Small intestine (tissue), 7 donors: ENCODE measurements around the gene CSNK1A1. TPM values are rescaled to one million over a fixed set of nuclear protein-coding genes. Genes with fewer than 3 reads are reported as not detected.
"Not testable (repeated sequence)": the region's sequence is repeated elsewhere in the genome, so short reads cannot be mapped to it uniquely, and the experiment has no call there.

Experiments used
- DNase-seq, 2 donors: peaks; one replicate each; pipeline versions ENCODE4 v3.0.0 to v3.0.0-alpha.2; 2013
- FAIRE-seq: peaks from 2 replicates; lab custom pipeline; 2012; peaks lifted over from hg19 to GRCh38; lab: Jason Lieb, UNC
- H3K27ac ChIP-seq, 3 donors: one replicate each; pipeline ENCODE4 v1.5.1; 2013; ENCODE audit warnings: low read length in 2 of 3, mild to moderate bottlenecking in 2 of 3, control low read depth in 1 of 3, inconsistent platforms in 1 of 3, low read depth in 1 of 3, moderate library complexity in 1 of 3
- H3K27me3 ChIP-seq, 3 donors: one replicate each; pipeline ENCODE4 v1.6.1; 2013; ENCODE audit warnings: low read length in 3 of 3, inconsistent platforms in 1 of 3; ENCODE audit not compliant: control insufficient read depth in 3 of 3, insufficient read depth in 3 of 3
- H3K36me3 ChIP-seq, 3 donors: one replicate each; pipeline ENCODE4 v1.6.1; 2013; ENCODE audit warnings: low read length in 3 of 3, inconsistent platforms in 1 of 3, low read depth in 1 of 3, mild to moderate bottlenecking in 1 of 3, moderate library complexity in 1 of 3; ENCODE audit not compliant: control insufficient read depth in 3 of 3, insufficient read depth in 2 of 3
- H3K4me1 ChIP-seq, 3 donors: one replicate each; pipeline ENCODE4 v1.6.1; 2013; ENCODE audit warnings: low read length in 2 of 3, inconsistent platforms in 1 of 3, low read depth in 1 of 3, mild to moderate bottlenecking in 1 of 3, moderate library complexity in 1 of 3; ENCODE audit not compliant: control insufficient read depth in 3 of 3, insufficient read depth in 2 of 3
- H3K4me3 ChIP-seq, 3 donors: one replicate each; pipeline ENCODE4 v1.5.1; 2013; ENCODE audit warnings: low read length in 3 of 3, control low read depth in 1 of 3, inconsistent platforms in 1 of 3, low read depth in 1 of 3, mild to moderate bottlenecking in 1 of 3, moderate library complexity in 1 of 3
- H3K9me3 ChIP-seq, 2 donors: one replicate each; pipeline ENCODE4 v1.6.1; 2013; ENCODE audit warnings: low read depth in 1 of 2, low read length in 1 of 2; ENCODE audit not compliant: control insufficient read depth in 2 of 2, insufficient read depth in 1 of 2
- WGBS, 3 donors: extraction: QIAGEN DNeasy Blood & Tissue Kit; methylation state at CpG; one replicate each; pipeline ENCODE4 v1.1.7; 2013; 5-methylcytosine and 5-hydroxymethylcytosine counted together
- polyA plus RNA-seq, 4 donors: library from polyadenylated mRNA; stranded (reverse) in 3 of 4; unstranded in 1 of 4; fragments of 200-250 nt in 3 of 4; fragments of 120-200 nt in 1 of 4; gene quantifications; one replicate each; pipeline versions ENCODE4 v1.2.1 to v1.2.3, GENCODE V29; 2013
- donor health status: healthy with polysubstance abuse.
- donor health status: control.
- donor health status: control.
- donor health status: Bipolar disorder and iron deficiency.
- donor health status: healthy.

CSNK1A1 gene
- polyA plus RNA-seq, 4 donors: 58.6 to 118 (median 84.5) TPM

- H3K4me1 ChIP-seq: peaks cover 0 to 4% (median 0%) of the 10 kb centered on the region in 3 donors
- H3K9me3 ChIP-seq: no peaks in the 10 kb centered on the region
- DNase-seq (no peak), FAIRE-seq (no peak)
- H3K36me3 ChIP-seq: peaks cover 0 to 39% (median 7%) of the 10 kb centered on the region in 3 donors
- no peak overlapping the region for H3K4me3 ChIP-seq
- WGBS, 3 donors: 53 to 85% (median 79%) methylated on average over 1 of the region's 1 CpG
- H3K27ac ChIP-seq: no peak overlapping the region
- no peaks in the 10 kb centered on the region for H3K27me3 ChIP-seq
Measured at GRCh38 chr5:149537374-149537975, 13.8 kb downstream of the CSNK1A1 start.

DNA sequence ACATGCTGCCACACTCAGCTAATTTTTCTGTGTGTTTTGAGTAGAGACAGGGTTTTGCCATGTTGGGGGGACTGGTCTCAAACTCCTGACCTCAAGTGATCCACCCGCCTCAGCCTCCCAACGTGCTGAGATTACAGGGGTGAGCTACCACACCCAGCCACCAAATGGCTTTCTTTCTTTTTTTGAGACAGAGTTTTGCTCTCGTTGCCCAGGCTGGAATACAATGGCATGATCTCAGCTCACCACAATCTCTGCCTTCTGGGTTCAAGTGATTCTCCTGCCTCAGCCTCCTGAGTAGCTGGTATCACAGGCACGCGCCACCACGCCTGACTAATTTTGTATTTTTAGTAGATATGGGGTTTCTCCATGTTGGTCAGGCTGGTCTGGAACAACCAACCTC lies 15.5 kb downstream of the CSNK1A1 start:
- DNase-seq: not testable (repeated sequence)
- peaks cover 0 to 36% (median 7%) of the 10 kb centered on the region in 3 donors for H3K36me3 ChIP-seq
- WGBS, 3 donors: 69 to 87% (median 79%) methylated on average over 6 of the region's 6 CpGs

GRCh38 chr5:149532413-149532812 lies 18.8 kb downstream of the CSNK1A1 start:
- 86 to 87% (median 87%) methylated on average over 7 of the region's 7 CpGs for WGBS, 3 donors
- H3K27ac ChIP-seq: no peak overlapping the region
- FAIRE-seq: no peak

More for the DNA sequence above, 15.5 kb downstream of the CSNK1A1 start:
- H3K27me3 ChIP-seq, H3K27ac ChIP-seq, H3K4me1 ChIP-seq, FAIRE-seq, H3K9me3 ChIP-seq, H3K4me3 ChIP-seq: not testable (repeated sequence)

DNA sequence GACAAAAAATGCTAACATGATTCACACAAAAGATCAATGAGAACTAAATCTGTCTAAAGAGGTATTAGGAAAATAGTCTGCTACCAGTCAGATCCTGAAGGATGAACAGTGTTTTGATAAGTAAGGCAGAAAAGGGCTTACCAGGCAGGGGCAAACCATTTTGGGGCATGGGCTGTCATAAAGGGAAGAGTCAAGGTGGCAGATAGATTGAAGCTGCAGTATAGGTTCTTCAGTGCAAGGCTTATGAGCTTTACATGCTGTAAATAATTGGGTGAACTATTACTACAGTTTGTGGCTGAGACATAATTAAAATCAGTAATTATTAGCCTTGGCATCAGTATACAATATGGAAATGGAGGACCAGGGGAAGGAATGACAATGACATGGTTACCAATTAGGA lies 21.8 kb downstream of the CSNK1A1 start:
- Histone ChIP-seq H3K9me3 (no peaks in the 10 kb centered on the region), H3K4me3 (no peak overlapping the region), H3K27ac (no peak overlapping the region), H3K36me3 (peaks cover 0 to 19% (median 2%) of the 10 kb centered on the region in 3 donors), H3K4me1 (peaks cover 0 to 24% (median 10%) of the 10 kb centered on the region in 3 donors), H3K27me3 (no peaks in the 10 kb centered on the region)
- FAIRE-seq (no peak), DNase-seq (no peak)

More at GRCh38 chr5:149532413-149532812, 18.8 kb downstream of the CSNK1A1 start:
- no peak for DNase-seq
- Histone ChIP-seq H3K9me3 (no peaks in the 10 kb centered on the region), H3K27me3 (no peaks in the 10 kb centered on the region), H3K4me3 (no peak overlapping the region), H3K36me3 (peaks cover 0 to 29% (median 2%) of the 10 kb centered on the region in 3 donors), H3K4me1 (peaks cover 0 to 16% (median 4%) of the 10 kb centered on the region in 3 donors)

GRCh38 chr5:149528281-149529060 lies 22.8 kb downstream of the CSNK1A1 start:
- Histone ChIP-seq H3K27ac (no peak overlapping the region), H3K9me3 (no peaks in the 10 kb centered on the region), H3K4me3 (no peak overlapping the region), H3K36me3 (peaks cover 0 to 15% (median 0%) of the 10 kb centered on the region in 3 donors), H3K27me3 (no peaks in the 10 kb centered on the region), H3K4me1 (peaks cover 0 to 24% (median 10%) of the 10 kb centered on the region in 3 donors)
- DNase-seq (no peak), FAIRE-seq (no peak)
- 36 to 60% (median 51%) methylated on average over 4 of the region's 4 CpGs for WGBS, 3 donors

GRCh38 chr5:149526845-149527590 lies 24.2 kb downstream of the CSNK1A1 start:
- FAIRE-seq: no peak
- WGBS, 3 donors: 51 to 72% (median 63%) methylated on average over 12 of the region's 12 CpGs
- H3K4me3 ChIP-seq: no peak overlapping the region
- peaks cover 0 to 18% (median 3%) of the 10 kb centered on the region in 3 donors for H3K36me3 ChIP-seq
- H3K4me1 ChIP-seq: peaks cover 0 to 24% (median 6%) of the 10 kb centered on the region in 3 donors
- no peaks in the 10 kb centered on the region for H3K9me3 ChIP-seq
- peak overlapping the region in 1 of 3 donors; percentile 49 for H3K27ac ChIP-seq
- no peaks in the 10 kb centered on the region for H3K27me3 ChIP-seq
- no peak for DNase-seq

DNA sequence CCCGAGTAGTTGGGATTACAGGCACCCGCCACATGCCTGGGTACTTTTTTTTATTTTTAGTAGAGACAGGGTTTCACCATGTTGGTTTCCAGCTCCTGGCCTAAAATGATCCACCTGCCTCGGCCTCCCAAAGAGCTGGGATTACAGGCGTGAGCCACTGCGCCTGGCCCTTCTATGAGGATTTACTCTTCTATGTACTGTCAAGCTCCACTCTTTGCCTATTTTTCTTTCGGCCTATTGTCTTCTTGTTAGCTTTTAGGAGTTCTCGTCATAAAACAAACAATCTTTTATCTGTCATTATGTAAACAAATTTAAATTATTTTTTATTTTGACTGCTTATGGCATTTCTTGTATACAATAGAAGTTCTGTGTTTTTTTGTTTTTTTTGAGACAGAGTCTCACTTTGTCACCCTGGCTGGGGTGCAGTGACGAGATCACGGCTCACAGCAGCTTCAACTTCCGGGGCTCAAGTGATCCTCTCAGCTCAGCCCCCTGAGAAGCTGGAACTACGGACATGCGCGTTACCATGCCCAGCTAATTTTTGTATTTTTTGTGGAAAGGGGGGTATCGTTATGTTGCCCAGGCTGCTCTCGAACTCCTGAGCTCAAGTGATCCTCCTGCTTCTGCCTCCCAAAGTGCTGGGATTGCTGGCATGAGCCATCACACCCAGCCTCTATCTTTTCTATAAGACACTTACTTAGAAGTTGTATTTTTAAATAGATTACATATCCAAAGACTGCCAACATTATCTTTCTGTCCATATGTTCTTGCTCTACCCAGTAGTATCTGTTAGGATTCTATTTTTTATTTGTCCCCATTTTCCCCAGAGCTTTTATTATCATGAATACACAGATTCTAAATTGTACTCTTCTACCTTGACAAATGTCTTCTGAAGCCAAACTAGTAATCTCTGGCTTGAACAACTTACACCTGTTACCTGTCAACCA lies 29.2 kb downstream of the CSNK1A1 start:
- no peak for FAIRE-seq
- Histone ChIP-seq H3K36me3 (peaks cover 4 to 21% (median 4%) of the 10 kb centered on the region in 3 donors), H3K4me1 (peaks cover 0 to 18% (median 17%) of the 10 kb centered on the region in 3 donors), H3K27ac (no peak overlapping the region), H3K27me3 (no peaks in the 10 kb centered on the region), H3K4me3 (no peak overlapping the region), H3K9me3 (no peaks in the 10 kb centered on the region)
- DNase-seq: no peak
- WGBS, 3 donors: 87 to 90% (median 88%) methylated on average over 15 of the region's 15 CpGs
